Natural killer cell (primary cell): Measurements from ENCODE around the gene FYN. TPM values are rescaled to one million over a fixed set of nuclear protein-coding genes. Genes with fewer than 3 reads are reported as not detected.

ENCODE experiments used
- ATAC-seq, 3 donors: fragments of 150-1000 bp in 2 of 3; fragments of 200-7000 bp in 1 of 3; cut with Tn5 transposase; 1 replicate in 1 of 3; 2 replicates in 2 of 3; pipeline ENCODE4 v1.10.0; 2021; ENCODE audit warnings: mild to moderate bottlenecking in 2 of 3, moderate library complexity in 2 of 3
- DNase-seq, 2 donors: peaks; one replicate each; pipeline versions ENCODE4 v3.0.0 to v3.0.0-alpha.2; 2013 to 2021; ENCODE audit warnings: mixed read lengths in 1 of 2
- H3K27ac ChIP-seq: one replicate; pipeline ENCODE4 v1.5.1; 2013; ENCODE audit warnings: mild to moderate bottlenecking, low read length
- H3K27me3 ChIP-seq: one replicate; pipeline ENCODE4 v1.6.1; 2013; ENCODE audit warnings: low read length; ENCODE audit not compliant: control insufficient read depth, insufficient read depth
- H3K36me3 ChIP-seq: one replicate; pipeline ENCODE4 v1.6.1; 2013; ENCODE audit warnings: low read length; ENCODE audit not compliant: control insufficient read depth, insufficient read depth
- H3K4me1 ChIP-seq: one replicate; pipeline ENCODE4 v1.6.1; 2013; ENCODE audit warnings: low read length; ENCODE audit not compliant: control insufficient read depth, insufficient read depth
- H3K4me3 ChIP-seq: one replicate; pipeline ENCODE4 v1.5.1; 2013; ENCODE audit warnings: low read length
- H3K9me3 ChIP-seq: one replicate; pipeline ENCODE4 v1.6.1; 2013; ENCODE audit warnings: low read length; ENCODE audit not compliant: control insufficient read depth, insufficient read depth
- H3K27ac Mint-ChIP-seq, 2 donors: one replicate each; pipeline ENCODE4 v1.8.0; 2022; ENCODE audit warnings: mild to moderate bottlenecking in 2 of 2, mixed read lengths in 2 of 2, moderate library complexity in 1 of 2
- H3K27me3 Mint-ChIP-seq, 2 donors: one replicate each; pipeline ENCODE4 v1.8.0; 2022; ENCODE audit warnings: low read depth in 2 of 2, mixed read lengths in 2 of 2
- H3K36me3 Mint-ChIP-seq: one replicate; pipeline ENCODE4 v1.8.0; 2022; ENCODE audit warnings: mixed read lengths
- H3K4me1 Mint-ChIP-seq, 2 donors: one replicate each; pipeline ENCODE4 v1.8.0; 2022; ENCODE audit warnings: mixed read lengths in 2 of 2
- H3K4me3 Mint-ChIP-seq: one replicate; pipeline ENCODE4 v1.8.0; 2022; ENCODE audit warnings: mild to moderate bottlenecking, moderate library complexity, mixed read lengths
- H3K9me3 Mint-ChIP-seq, 2 donors: one replicate each; pipeline ENCODE4 v1.8.0; 2022; ENCODE audit warnings: mixed read lengths in 2 of 2
- CTCF ChIP-seq: fragments of 200-600 bp; IDR thresholded peaks from one replicate; pipeline ENCODE4 v1.8.0; 2022; ENCODE audit warnings: antibody characterized with exemption
- WGBS: methylation state at CpG from one replicate; pipeline ENCODE4 v1.1.7; 2013; ENCODE audit warnings: missing lambda C conversion rate; ENCODE audit not compliant: insufficient coverage; 5-methylcytosine and 5-hydroxymethylcytosine counted together
- intact Hi-C: fragments of 100-400 bp; cut with micrococcal nuclease; formaldehyde crosslinking; loops from one replicate; pipeline ENCODE4 v1.14.2; 2022
- total RNA-seq, 4 donors: library from RNA; stranded (reverse); fragments of 120-200 nt in 1 of 4; gene quantifications; one replicate each; pipeline versions ENCODE4 v1.2.3 to v1.2.4, GENCODE V29; 2013 to 2022

FYN gene
- total RNA-seq, 3 donors from 2014 or later (not counting 1 experiment from before 2014, with no cell fraction given): 616 to 757 (median 713) TPM

GRCh38 chr6:111741177-111741952, 131.9 kb downstream of the FYN start:
- ATAC-seq (peak; percentile 59 to 82 (median 68)), DNase-seq (peak in 1 of 2 donors; percentile 46)
- peaks cover 20% of the 10 kb centered on the region for H3K36me3 ChIP-seq
- H3K4me3 ChIP-seq: no peak overlapping the region
- peak overlapping the region; percentile 90 to 100 for H3K27ac Mint-ChIP-seq
- TF ChIP-seq CTCF: no peak
- no peaks in the 10 kb centered on the region for H3K36me3 Mint-ChIP-seq
- H3K4me1 ChIP-seq: peaks cover 80% of the 10 kb centered on the region
- intact Hi-C loops: loop anchor here (5.0 kb wide), 1 partner anchor 36 kb away; no protein-coding TSS in a partner anchor
- H3K27me3 Mint-ChIP-seq: no peaks in the 10 kb centered on the region
- no peaks in the 10 kb centered on the region for H3K9me3 Mint-ChIP-seq
- WGBS: 29% methylated on average over 5 of the region's 5 CpGs
- no peaks in the 10 kb centered on the region for H3K9me3 ChIP-seq
- H3K27ac ChIP-seq: peak overlapping the region; percentile 84
- no peaks in the 10 kb centered on the region for H3K27me3 ChIP-seq
- H3K4me1 Mint-ChIP-seq: peaks cover 97 to 99% of the 10 kb centered on the region in 2 donors
- peak overlapping the region; percentile 82 for H3K4me3 Mint-ChIP-seq

- Mint-ChIP-seq H3K27ac (peak overlapping the region; percentile 90 to 100), H3K36me3 (no peaks in the 10 kb centered on the region), H3K9me3 (no peaks in the 10 kb centered on the region), H3K27me3 (no peaks in the 10 kb centered on the region), H3K4me3 (peak overlapping the region; percentile 82), H3K4me1 (peaks cover 97 to 99% of the 10 kb centered on the region in 2 donors)
- intact Hi-C loops: loop anchor here (5.0 kb wide), 1 partner anchor 37 kb away; no protein-coding TSS in a partner anchor
- Histone ChIP-seq H3K27ac (peak overlapping the region; percentile 84), H3K9me3 (no peaks in the 10 kb centered on the region), H3K4me3 (no peak overlapping the region), H3K36me3 (peaks cover 20% of the 10 kb centered on the region), H3K27me3 (no peaks in the 10 kb centered on the region), H3K4me1 (peaks cover 87% of the 10 kb centered on the region)
- no peak for TF ChIP-seq CTCF
- WGBS: no CpG with 5 or more reads among the region's 1 CpG
- DNase-seq (no peak), ATAC-seq (no peak)
Measured at GRCh38 chr6:111740506-111740905, 132.7 kb downstream of the FYN start.

GRCh38 chr6:111739257-111739696, 134.0 kb downstream of the FYN start:
- intact Hi-C loops: no loop called here
- H3K4me3 ChIP-seq: no peak overlapping the region
- H3K27ac Mint-ChIP-seq: peak overlapping the region; percentile 90 to 100

More at GRCh38 chr6:111739257-111739696, 134.0 kb downstream of the FYN start:
- peaks cover 100% of the 10 kb centered on the region in 2 donors for H3K4me1 Mint-ChIP-seq
- H3K4me1 ChIP-seq: peaks cover 91% of the 10 kb centered on the region
- peak overlapping the region; percentile 72 for H3K4me3 Mint-ChIP-seq
- TF ChIP-seq CTCF: no peak
- no peak for DNase-seq
- no peak for ATAC-seq
- H3K36me3 Mint-ChIP-seq: no peaks in the 10 kb centered on the region
- peak overlapping the region; percentile 84 for H3K27ac ChIP-seq
- H3K36me3 ChIP-seq: peaks cover 17% of the 10 kb centered on the region
- H3K27me3 ChIP-seq: no peaks in the 10 kb centered on the region
- H3K9me3 Mint-ChIP-seq: no peaks in the 10 kb centered on the region
- 42% methylated on average over 4 of the region's 4 CpGs for WGBS
- no peaks in the 10 kb centered on the region for H3K9me3 ChIP-seq
- no peaks in the 10 kb centered on the region for H3K27me3 Mint-ChIP-seq
